Body of pancreas (tissue), 4 donors: Measurements from ENCODE around the gene KAT7. TPM values are rescaled to one million over a fixed set of nuclear protein-coding genes. Genes with fewer than 3 reads are reported as not detected.
A peak's percentile ranks its signal among the peaks of the same experiment; 100 is the strongest.

Experiments
- ATAC-seq: fragments of 150-250 bp; one replicate; pipeline ENCODE4 v1.9.1; 2016
- DNase-seq, 4 donors: peaks; one replicate each; pipeline ENCODE4 v3.0.0-alpha.2; 2019
- H3K27ac ChIP-seq, 4 donors: fragments of 200-600 bp; sonication (generic); 1 replicate in 3 of 4; 2 replicates in 1 of 4; pipeline versions ENCODE4 v1.5.1 to v1.6.1; 2016 to 2019; ENCODE audit warnings: mild to moderate bottlenecking in 1 of 4, mixed read lengths in 1 of 4, moderate library complexity in 1 of 4
- H3K27me3 ChIP-seq, 2 donors: fragments of 200-600 bp; sonication (generic); one replicate each; pipeline ENCODE4 v1.6.0; 2016; ENCODE audit warnings: mild to moderate bottlenecking in 1 of 2
- H3K36me3 ChIP-seq, 2 donors: fragments of 200-600 bp; sonication (generic); replicated peaks in 1 of 2; 2 replicates each; pipeline ENCODE4 v1.5.1; 2016; ENCODE audit warnings: low read depth in 2 of 2; ENCODE audit not compliant: insufficient read depth in 1 of 2
- H3K4me1 ChIP-seq: fragments of 200-600 bp; sonication (generic); one replicate; pipeline ENCODE4 v1.6.0; 2016
- H3K4me3 ChIP-seq, 2 donors: fragments of 200-600 bp; sonication (generic); 1 replicate in 1 of 2; 2 replicates in 1 of 2; pipeline ENCODE4 v1.5.1; 2016 to 2019
- H3K9me3 ChIP-seq, 3 donors: fragments of 200-600 bp; sonication (generic); 1 replicate in 2 of 3; 2 replicates in 1 of 3; pipeline ENCODE4 v1.5.1; 2016
- POLR2A ChIP-seq, 3 donors: fragments of 450-650 bp; IDR thresholded peaks; one replicate each; pipeline ENCODE4 v1.6.1; 2016; ENCODE audit warnings: antibody characterized with exemption in 3 of 3, mild to moderate bottlenecking in 2 of 3
- WGBS, 2 donors: methylation state at CpG; one replicate each; pipeline ENCODE4 v1.1.5; 2017; 5-methylcytosine and 5-hydroxymethylcytosine counted together
- intact Hi-C: fragments of 100-400 bp; cut with DNase I; formaldehyde crosslinking; loops from one replicate; pipeline ENCODE4 v1.15.1; 2023
- total RNA-seq, 2 donors: library from RNA; depleted of rRNA; stranded (reverse); fragments of >200 nt; gene quantifications; one replicate each; pipeline ENCODE4 v1.1.0, GENCODE V29; 2016
- TF ChIP-seq, protein P1 (sequence below), 7 experiments: fragments of 450-650 bp in 4 of 7; fragments of 200-600 bp in 3 of 7; sonication (generic) in 3 of 7; IDR thresholded peaks; one replicate each; pipeline ENCODE4 v1.5.1; 2016 to 2019; ENCODE audit warnings: antibody characterized with exemption in 7 of 7

Gene KAT7
- total RNA-seq, 2 donors from 2014 or later, result 7.3 to 16.5 TPM

DNA sequence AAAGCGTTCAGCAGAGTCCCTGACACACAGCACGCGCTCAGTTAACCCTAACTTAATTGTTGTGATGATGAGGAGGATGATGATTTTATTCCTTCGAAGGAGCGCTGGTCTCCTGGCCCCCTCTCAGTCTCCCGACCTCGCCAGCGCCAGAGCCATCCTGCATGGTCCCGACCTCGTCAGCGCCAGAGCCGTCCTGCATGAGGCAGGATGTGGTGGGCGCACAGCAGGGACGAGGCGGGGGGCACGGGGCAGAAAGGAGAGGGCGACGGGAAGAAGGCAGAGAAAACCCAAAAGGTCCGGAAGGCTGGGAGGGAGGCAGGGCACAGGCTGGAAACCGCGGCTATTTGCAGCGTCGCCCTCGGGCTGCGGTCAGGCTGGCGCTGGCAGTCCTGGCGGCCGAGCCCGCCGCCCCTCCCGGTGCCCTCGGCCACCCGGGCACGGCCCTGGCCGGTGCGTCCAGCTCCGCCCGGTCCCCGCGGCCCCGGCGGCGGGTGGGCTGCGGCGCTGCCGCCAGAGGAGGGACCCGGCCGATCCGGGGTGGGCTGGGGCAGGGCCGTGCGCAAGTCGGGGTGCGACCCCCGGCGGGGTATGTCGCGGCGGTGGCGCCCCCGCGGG, 62.4 kb downstream of the KAT7 start:
- peaks cover 14% of the 10 kb centered on the region for H3K4me1 ChIP-seq
- no peaks in the 10 kb centered on the region for H3K9me3 ChIP-seq
- ATAC-seq (peak; percentile 42), DNase-seq (no peak)
- no peak overlapping the region for H3K4me3 ChIP-seq
- TF ChIP-seq POLR2A (IDR thresholded peaks at IDR 0.05), result no peak
- TF ChIP-seq, protein P1, sequence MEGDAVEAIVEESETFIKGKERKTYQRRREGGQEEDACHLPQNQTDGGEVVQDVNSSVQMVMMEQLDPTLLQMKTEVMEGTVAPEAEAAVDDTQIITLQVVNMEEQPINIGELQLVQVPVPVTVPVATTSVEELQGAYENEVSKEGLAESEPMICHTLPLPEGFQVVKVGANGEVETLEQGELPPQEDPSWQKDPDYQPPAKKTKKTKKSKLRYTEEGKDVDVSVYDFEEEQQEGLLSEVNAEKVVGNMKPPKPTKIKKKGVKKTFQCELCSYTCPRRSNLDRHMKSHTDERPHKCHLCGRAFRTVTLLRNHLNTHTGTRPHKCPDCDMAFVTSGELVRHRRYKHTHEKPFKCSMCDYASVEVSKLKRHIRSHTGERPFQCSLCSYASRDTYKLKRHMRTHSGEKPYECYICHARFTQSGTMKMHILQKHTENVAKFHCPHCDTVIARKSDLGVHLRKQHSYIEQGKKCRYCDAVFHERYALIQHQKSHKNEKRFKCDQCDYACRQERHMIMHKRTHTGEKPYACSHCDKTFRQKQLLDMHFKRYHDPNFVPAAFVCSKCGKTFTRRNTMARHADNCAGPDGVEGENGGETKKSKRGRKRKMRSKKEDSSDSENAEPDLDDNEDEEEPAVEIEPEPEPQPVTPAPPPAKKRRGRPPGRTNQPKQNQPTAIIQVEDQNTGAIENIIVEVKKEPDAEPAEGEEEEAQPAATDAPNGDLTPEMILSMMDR (IDR thresholded peaks at IDR 0.05), result no peak
- WGBS, 2 donors, result 1 to 4% methylated on average over 24 to 58 of the region's 61 CpGs
- no peaks in the 10 kb centered on the region for H3K36me3 ChIP-seq
- intact Hi-C loops, result no loop called here
- H3K27me3 ChIP-seq, result no peaks in the 10 kb centered on the region
- H3K27ac ChIP-seq, result no peak overlapping the region

GRCh38 chr17:49851387-49852291, 63.2 kb downstream of the KAT7 start:
- intact Hi-C loops, result no loop called here
- ATAC-seq (peak; percentile 62), DNase-seq (peak; percentile 65 to 71 (median 66))
- Histone ChIP-seq H3K4me3 (no peak overlapping the region), H3K27me3 (no peaks in the 10 kb centered on the region), H3K9me3 (no peaks in the 10 kb centered on the region), H3K36me3 (no peaks in the 10 kb centered on the region), H3K27ac (no peak overlapping the region), H3K4me1 (peaks cover 14% of the 10 kb centered on the region)
- 5 to 6% methylated on average over 33 to 54 of the region's 55 CpGs for WGBS, 2 donors
- TF ChIP-seq, protein P1 (IDR thresholded peaks at IDR 0.05), result peak; percentile 32 to 59 (median 54)
- TF ChIP-seq POLR2A (IDR thresholded peaks at IDR 0.05), result no peak

- intact Hi-C loops, result no loop called here
- ATAC-seq, result no peak
- WGBS, 2 donors, result 63 to 64% methylated on average over 7 to 10 of the region's 10 CpGs
- Histone ChIP-seq H3K27ac (no peak overlapping the region), H3K36me3 (no peaks in the 10 kb centered on the region), H3K27me3 (no peaks in the 10 kb centered on the region), H3K4me1 (peaks cover 14% of the 10 kb centered on the region), H3K4me3 (no peak overlapping the region), H3K9me3 (no peaks in the 10 kb centered on the region)
- no peak for DNase-seq
- no peak for TF ChIP-seq POLR2A (IDR thresholded peaks at IDR 0.05)
- TF ChIP-seq, protein P1 (IDR thresholded peaks at IDR 0.05), result no peak
Observed at GRCh38 chr17:49853470-49854015, 65.1 kb downstream of the KAT7 start.

- Histone ChIP-seq H3K4me1 (peaks cover 14% of the 10 kb centered on the region), H3K4me3 (no peak overlapping the region), H3K27ac (no peak overlapping the region), H3K27me3 (no peaks in the 10 kb centered on the region), H3K36me3 (no peaks in the 10 kb centered on the region), H3K9me3 (no peaks in the 10 kb centered on the region)
- WGBS, 2 donors, result 76 to 83% methylated on average over 5 of the region's 5 CpGs
- intact Hi-C loops, result no loop called here
- TF ChIP-seq POLR2A (IDR thresholded peaks at IDR 0.05), result no peak
- TF ChIP-seq, protein P1 (IDR thresholded peaks at IDR 0.05), result no peak
- ATAC-seq (no peak), DNase-seq (no peak)
Observed at GRCh38 chr17:49854126-49854525, 65.6 kb downstream of the KAT7 start.
